ENCODE measurements around the gene MIOS. TPM values are rescaled to one million over a fixed set of nuclear protein-coding genes. Genes with fewer than 3 reads are reported as not detected.

MIOS gene
- total and polyA plus RNA-seq, 10 donors = 18.0 to 104 (median 45.3) TPM

- DNase-seq = no peak
- peaks cover 6 to 75% (median 45%) of the 10 kb centered on the region in 6 donors for H3K4me1 ChIP-seq
- TF ChIP-seq POLR2AphosphoS5 (IDR thresholded peaks at IDR 0.05) (no peak), POLR2A (IDR thresholded peaks at IDR 0.05) (no peak), CTCF (IDR thresholded peaks at IDR 0.05 in 8 of 11, conservative IDR thresholded peaks at IDR 0.05 in 3 of 11) (no peak)
- no peaks in the 10 kb centered on the region for H3K9me3 ChIP-seq
- H3K27me3 ChIP-seq (replicated peaks in 1 of 7) = no peaks in the 10 kb centered on the region
- H3K4me3 ChIP-seq = no peak overlapping the region
- peaks cover 0 to 37% (median 6%) of the 10 kb centered on the region in 6 donors for H3K36me3 ChIP-seq
- intact Hi-C loops (cut with DNase I; ENCODE audit: low total_unique reads) = loop anchor here (10.0 kb wide), 1 partner anchor 644 kb away; no protein-coding TSS in a partner anchor
- WGBS, 5 donors = 89 to 97% (median 92%) methylated on average over 3 of the region's 3 CpGs
- H3K27ac ChIP-seq = peak overlapping the region in 3 of 8 donors; percentile 96 to 98 (median 97)
These were observed 3.9 kb downstream of the MIOS start for GRCh38 chr7:7570584-7570983.

GRCh38 chr7:7573701-7574100, 7.0 kb downstream of the MIOS start:
- 93 to 100% (median 96%) methylated on average over 2 of the region's 2 CpGs for WGBS, 5 donors
- Histone ChIP-seq H3K9me3 (no peaks in the 10 kb centered on the region), H3K27ac (no peak overlapping the region), H3K4me3 (no peak overlapping the region), H3K4me1 (peaks cover 10 to 78% (median 32%) of the 10 kb centered on the region in 6 donors), H3K36me3 (peaks cover 0 to 43% (median 11%) of the 10 kb centered on the region in 6 donors), H3K27me3 (replicated peaks in 1 of 7) (no peaks in the 10 kb centered on the region)
- intact Hi-C loops (cut with DNase I; ENCODE audit: low total_unique reads) = loop anchor here (10.0 kb wide), 1 partner anchor 641 kb away; no protein-coding TSS in a partner anchor
- no peak for DNase-seq
- TF ChIP-seq POLR2AphosphoS5 (IDR thresholded peaks at IDR 0.05) (no peak), CTCF (IDR thresholded peaks at IDR 0.05 in 8 of 11, conservative IDR thresholded peaks at IDR 0.05 in 3 of 11) (no peak), POLR2A (IDR thresholded peaks at IDR 0.05) (no peak)

GRCh38 chr7:7576344-7576743, 9.7 kb downstream of the MIOS start:
- Histone ChIP-seq H3K27ac (no peak overlapping the region), H3K9me3 (no peaks in the 10 kb centered on the region), H3K36me3 (peaks cover 0 to 65% (median 12%) of the 10 kb centered on the region in 6 donors), H3K4me1 (peaks cover 7 to 52% (median 14%) of the 10 kb centered on the region in 6 donors), H3K27me3 (replicated peaks in 1 of 7) (no peaks in the 10 kb centered on the region), H3K4me3 (no peak overlapping the region)
- no peak for DNase-seq
- intact Hi-C loops (cut with DNase I; ENCODE audit: low total_unique reads) = loop anchor here (10.0 kb wide), 1 partner anchor 638 kb away; no protein-coding TSS in a partner anchor
- WGBS, 5 donors = 89 to 98% (median 94%) methylated on average over 1 of the region's 1 CpG
- TF ChIP-seq CTCF (IDR thresholded peaks at IDR 0.05 in 8 of 11, conservative IDR thresholded peaks at IDR 0.05 in 3 of 11) (no peak), POLR2AphosphoS5 (IDR thresholded peaks at IDR 0.05) (no peak)

GRCh38 chr7:7577888-7578287, 11.2 kb downstream of the MIOS start:
- no peaks in the 10 kb centered on the region for H3K9me3 ChIP-seq
- 22 to 44% (median 28%) methylated on average over 1 of the region's 1 CpG for WGBS, 5 donors
- H3K4me3 ChIP-seq = no peak overlapping the region
- intact Hi-C loops (cut with DNase I; ENCODE audit: low total_unique reads) = loop anchor here (10.0 kb wide), 1 partner anchor 637 kb away; no protein-coding TSS in a partner anchor
- peaks cover 0 to 65% (median 11%) of the 10 kb centered on the region in 6 donors for H3K36me3 ChIP-seq
- H3K27me3 ChIP-seq (replicated peaks in 1 of 7) = no peaks in the 10 kb centered on the region
- no peak overlapping the region for H3K27ac ChIP-seq
- no peak for TF ChIP-seq POLR2A (IDR thresholded peaks at IDR 0.05)
- TF ChIP-seq CTCF (IDR thresholded peaks at IDR 0.05 in 8 of 11, conservative IDR thresholded peaks at IDR 0.05 in 3 of 11) = no peak
- TF ChIP-seq POLR2AphosphoS5 (IDR thresholded peaks at IDR 0.05) = no peak
- peaks cover 7 to 38% (median 11%) of the 10 kb centered on the region in 6 donors for H3K4me1 ChIP-seq
- DNase-seq = no peak
